GM21825 (cell line): ENCODE results near the gene FAM180A.

Source experiments
- ATAC-seq: cut with Tn5 transposase; IDR thresholded peaks from one replicate; pipeline ENCODE4 v1.9.1; 2021; ENCODE audit warnings: mild to moderate bottlenecking, moderate library complexity; ENCODE audit not compliant: unreplicated experiment

FAM180A gene

DNA sequence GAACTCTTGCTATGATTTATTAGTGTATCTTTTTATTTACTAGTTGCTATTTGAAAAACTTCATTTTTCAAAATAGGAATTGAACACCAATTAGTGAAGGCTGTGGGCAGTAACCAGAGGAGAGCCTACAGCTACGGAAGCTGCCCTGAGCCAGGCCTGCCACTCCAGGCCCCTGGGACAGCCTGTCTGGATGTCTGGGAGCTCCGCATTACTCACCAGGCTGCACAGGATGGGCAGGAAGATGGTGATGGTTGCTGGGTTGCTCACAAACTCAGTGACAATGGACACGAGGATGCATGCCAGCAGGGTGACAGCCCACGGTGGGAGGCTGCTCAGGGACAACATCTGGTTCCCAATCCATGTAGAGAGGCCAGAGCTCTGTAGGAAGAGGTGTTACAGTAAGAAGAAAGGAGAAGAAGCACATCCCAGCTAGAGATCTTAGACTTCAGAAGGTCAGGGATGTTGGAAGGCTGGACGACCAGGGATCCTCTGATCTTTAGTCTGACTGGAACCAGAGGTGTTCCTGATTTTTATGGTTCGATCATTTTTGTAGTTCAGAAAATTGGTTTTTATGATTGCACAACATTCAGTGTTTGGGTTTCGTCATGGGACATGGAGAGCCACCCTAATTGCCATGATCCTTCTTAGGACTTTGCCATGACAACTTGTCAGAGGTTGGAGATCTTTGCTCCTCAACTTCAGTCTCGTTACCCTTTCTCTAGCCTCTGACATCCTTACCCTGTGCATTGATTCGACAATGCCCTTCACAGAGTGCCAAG, 63.1 kb downstream of the FAM180A start:
- ATAC-seq, result no peak

DNA sequence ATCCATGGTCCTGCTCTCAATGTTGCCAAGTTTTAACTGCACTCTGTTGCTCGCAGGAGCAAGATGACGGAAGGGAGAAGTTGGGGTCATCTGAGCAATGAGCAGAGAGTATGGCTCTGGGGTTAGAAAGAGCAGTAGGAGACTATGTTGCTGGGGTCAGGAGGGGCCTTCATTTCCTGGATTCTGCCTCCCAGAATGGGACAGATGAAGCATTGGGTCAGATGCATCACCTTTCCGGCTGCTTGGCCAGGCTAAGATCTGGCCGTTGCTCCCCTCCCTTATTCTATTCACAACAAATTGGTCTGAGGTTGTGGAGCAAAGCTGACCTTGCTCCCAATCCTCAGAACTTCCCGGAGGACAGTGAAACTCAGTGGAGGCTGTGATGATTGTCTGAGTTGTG, 63.9 kb downstream of the FAM180A start:
- no peak for ATAC-seq

DNA sequence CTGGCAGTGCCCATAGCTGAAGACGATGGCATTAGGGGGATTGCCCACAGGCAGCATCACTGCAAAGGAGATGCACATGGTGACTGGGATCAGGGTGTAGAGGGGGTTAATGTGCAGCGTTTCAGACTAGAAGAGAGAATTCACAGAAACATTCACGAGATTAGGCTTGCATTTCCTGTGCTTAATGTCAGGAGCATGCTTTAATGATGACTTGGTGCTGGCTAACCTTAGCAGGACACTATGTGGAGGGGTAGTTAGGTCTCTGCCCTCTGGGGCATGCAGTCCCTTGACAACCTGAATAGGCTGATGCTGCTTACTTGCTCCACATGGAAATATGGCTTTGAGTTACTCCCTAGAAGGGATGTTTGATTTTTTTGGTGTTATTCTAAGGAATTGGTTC, 64.5 kb downstream of the FAM180A start:
- no peak for ATAC-seq

DNA sequence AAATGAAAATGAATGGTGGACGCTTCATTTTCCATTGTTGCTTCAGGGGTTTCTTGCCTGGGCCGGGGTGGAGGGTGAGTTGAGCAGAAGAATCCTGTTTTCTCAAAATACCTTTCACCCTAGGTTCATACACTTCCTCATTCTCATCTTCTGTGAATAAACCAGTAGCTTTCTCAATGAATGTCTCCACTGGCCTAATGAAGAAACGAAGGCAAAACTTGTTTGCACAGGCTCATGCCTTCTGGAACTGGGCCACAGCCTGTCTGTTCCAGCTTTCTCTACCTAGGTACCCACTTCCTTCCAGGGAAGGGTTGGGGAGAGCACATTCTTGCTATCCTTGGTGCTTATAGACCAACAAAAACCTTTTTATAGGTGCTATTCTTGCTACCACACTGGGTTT, 65.0 kb downstream of the FAM180A start:
- no peak for ATAC-seq

DNA sequence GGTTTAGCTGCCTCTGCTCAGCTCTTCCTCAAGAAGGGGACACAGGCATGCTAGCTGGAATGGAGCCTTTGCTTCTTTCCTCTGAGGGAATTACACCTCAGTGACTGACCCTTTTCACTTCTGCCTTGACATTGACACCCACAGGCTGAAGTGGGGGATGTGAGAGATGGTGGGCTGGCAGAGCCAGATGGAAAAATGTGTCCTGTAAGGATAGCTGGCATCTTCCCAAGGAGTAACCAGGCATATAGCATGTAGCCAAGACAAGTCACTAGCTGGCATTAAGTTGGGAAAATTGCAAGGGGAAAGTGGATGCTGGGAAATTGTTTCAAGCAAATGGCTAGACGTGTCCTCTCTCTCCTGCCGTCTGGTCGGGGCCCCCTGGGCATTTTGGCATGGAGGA, 66.4 kb downstream of the FAM180A start:
- no peak for ATAC-seq

DNA sequence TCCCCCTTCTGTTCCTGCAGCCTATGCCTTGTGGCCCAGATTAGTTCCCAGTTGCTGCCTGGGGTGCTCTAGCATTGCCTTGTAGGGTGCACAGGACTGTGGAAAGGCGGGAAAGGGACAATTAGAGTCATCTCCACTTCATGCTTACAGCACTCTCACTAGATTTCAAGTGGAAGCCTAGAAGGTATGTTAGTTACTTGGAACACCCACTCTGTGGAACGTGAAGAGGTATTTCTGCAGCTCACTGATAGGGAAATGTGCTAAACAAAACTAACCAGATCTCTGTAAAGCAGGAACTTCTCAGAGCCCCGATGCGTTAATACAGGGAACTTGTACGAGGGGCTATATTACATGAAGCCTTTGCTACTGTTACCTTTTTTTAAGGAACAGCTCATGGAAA, 66.9 kb downstream of the FAM180A start:
- ATAC-seq, result no peak
